Body of pancreas (tissue), 4 donors: ENCODE results near the gene HES2.

ENCODE experiments used
- CTCF ChIP-seq, 7 experiments: fragments of 450-650 bp in 4 of 7; fragments of 200-600 bp in 3 of 7; sonication (generic) in 3 of 7; IDR thresholded peaks; one replicate each; pipeline ENCODE4 v1.5.1; 2016 to 2019; ENCODE audit warnings: antibody characterized with exemption in 7 of 7
- POLR2A ChIP-seq, 3 donors: fragments of 450-650 bp; IDR thresholded peaks; one replicate each; pipeline ENCODE4 v1.6.1; 2016; ENCODE audit warnings: antibody characterized with exemption in 3 of 3, mild to moderate bottlenecking in 2 of 3

GRCh38 chr1:6416295-6416656 is 3.4 kb downstream of the HES2 start:
- no peak for TF ChIP-seq CTCF (IDR thresholded peaks at IDR 0.05)
- TF ChIP-seq POLR2A (IDR thresholded peaks at IDR 0.05) = no peak
